GM23338 (cell line): ENCODE data around the gene MBD5. TPM values are rescaled to one million over a fixed set of nuclear protein-coding genes. Genes with fewer than 3 reads are reported as not detected.

Experiments
- ATAC-seq: fragments of 200-7000 bp; cut with Tn5 transposase; 3 replicates; pipeline ENCODE4 v1.9.1; 2020
- DNase-seq: peaks from one replicate; pipeline ENCODE4 v3.0.0-alpha.2; 2015; ENCODE audit warnings: low spot score
- H2AFZ ChIP-seq: fragments of 200-600 bp; sonication (generic); 2 replicates; pipeline ENCODE4 v1.8.0; 2016; ENCODE audit warnings: antibody characterized with exemption, mild to moderate bottlenecking, moderate library complexity
- H3F3A ChIP-seq: fragments of 200-600 bp; sonication (generic); replicated peaks from 2 replicates; pipeline ENCODE4 v1.8.0; 2017; ENCODE audit warnings: antibody characterized with exemption, mixed run types, low read depth
- H3K27ac ChIP-seq: fragments of 200-600 bp; sonication (generic); 2 replicates; pipeline ENCODE4 v1.6.1; 2016; ENCODE audit warnings: low read depth
- H3K27me3 ChIP-seq: fragments of 200-600 bp; sonication (generic); 2 replicates; pipeline ENCODE4 v1.8.0; 2016; ENCODE audit warnings: mild to moderate bottlenecking, mixed run types, moderate library complexity; ENCODE audit not compliant: insufficient read depth
- H3K36me3 ChIP-seq: fragments of 200-600 bp; sonication (generic); 2 replicates; pipeline ENCODE4 v1.8.0; 2016; ENCODE audit warnings: mild to moderate bottlenecking; ENCODE audit not compliant: insufficient read depth
- H3K4me1 ChIP-seq: fragments of 200-600 bp; sonication (generic); 2 replicates; pipeline ENCODE4 v1.8.0; 2016; ENCODE audit warnings: mild to moderate bottlenecking, moderate library complexity; ENCODE audit not compliant: insufficient read depth
- H3K4me2 ChIP-seq: fragments of 200-600 bp; sonication (generic); 2 replicates; pipeline ENCODE4 v1.7.1; 2017; ENCODE audit warnings: mixed run types
- H3K4me3 ChIP-seq: fragments of 200-600 bp; sonication (generic); 2 replicates; pipeline ENCODE4 v1.6.1; 2016; ENCODE audit warnings: mixed run types
- H3K79me2 ChIP-seq: fragments of 200-600 bp; sonication (generic); replicated peaks from 2 replicates; pipeline ENCODE4 v1.8.0; 2017; ENCODE audit warnings: mild to moderate bottlenecking; ENCODE audit not compliant: insufficient read depth
- H3K9me2 ChIP-seq: fragments of 200-600 bp; sonication (generic); 2 replicates; pipeline ENCODE4 v1.8.0; 2017; ENCODE audit not compliant: insufficient read depth
- H4K20me1 ChIP-seq: fragments of 200-600 bp; sonication (generic); replicated peaks from 2 replicates; pipeline ENCODE4 v1.8.0; 2017; ENCODE audit warnings: mild to moderate bottlenecking; ENCODE audit not compliant: insufficient read depth
- H3K27ac Mint-ChIP-seq: 2 replicates; pipeline ENCODE4 v1.8.0; 2020; ENCODE audit warnings: inconsistent platforms, mild to moderate bottlenecking, moderate library complexity, mixed read lengths
- H3K27me3 Mint-ChIP-seq: 3 replicates; pipeline ENCODE4 v1.8.0; 2022; ENCODE audit warnings: low read depth, mild to moderate bottlenecking, moderate library complexity, mixed read lengths, inconsistent platforms; ENCODE audit not compliant: insufficient read depth, poor library complexity
- H3K36me3 Mint-ChIP-seq: 3 replicates; pipeline ENCODE4 v1.8.0; 2021; ENCODE audit warnings: low read depth, mild to moderate bottlenecking, inconsistent platforms, moderate library complexity, mixed read lengths
- H3K4me1 Mint-ChIP-seq: 3 replicates; pipeline ENCODE4 v1.8.0; 2020; ENCODE audit warnings: mild to moderate bottlenecking, inconsistent platforms, mixed read lengths
- H3K4me3 Mint-ChIP-seq: 3 replicates; pipeline ENCODE4 v1.8.0; 2021; ENCODE audit warnings: moderate library complexity, mild to moderate bottlenecking, inconsistent platforms, mixed read lengths
- H3K9me3 Mint-ChIP-seq: 3 replicates; pipeline ENCODE4 v1.8.0; 2020; ENCODE audit warnings: moderate library complexity, mild to moderate bottlenecking, inconsistent platforms, mixed read lengths
- CREB1 ChIP-seq: fragments of 250-450 bp; sonication (Bioruptor Pico); IDR thresholded peaks from 2 replicates; pipeline ENCODE4 v1.5.0; 2020; ENCODE audit warnings: low read depth, mild to moderate bottlenecking, moderate library complexity
- CTCF ChIP-seq, 2 experiments: fragments of 200-600 bp in 1 of 2; sonication (generic) in 1 of 2; conservative IDR thresholded peaks; 2 replicates each; pipeline versions ENCODE4 v1.5.1 to v1.6.1; 2016 to 2017; ENCODE audit warnings: antibody characterized with exemption in 2 of 2, low read depth in 2 of 2, mild to moderate bottlenecking in 2 of 2, moderate library complexity in 1 of 2
- ETS1 ChIP-seq: IDR thresholded peaks from 2 replicates; pipeline ENCODE4 v1.6.1; 2016; ENCODE audit warnings: antibody characterized with exemption
- EZH2 ChIP-seq: fragments of 200-600 bp; sonication (generic); IDR thresholded peaks from one replicate; pipeline ENCODE4 v1.8.0; 2017; ENCODE audit warnings: antibody characterized with exemption, mild to moderate bottlenecking, low read depth; ENCODE audit not compliant: unreplicated experiment
- EZH2phosphoT487 ChIP-seq: fragments of 200-600 bp; sonication (generic); IDR thresholded peaks from one replicate; pipeline ENCODE4 v1.8.1; 2018; ENCODE audit warnings: antibody characterized with exemption; ENCODE audit not compliant: unreplicated experiment
- JUNB ChIP-seq: IDR thresholded peaks from one replicate; pipeline ENCODE4 v1.6.1; 2016; ENCODE audit warnings: antibody characterized with exemption; ENCODE audit not compliant: unreplicated experiment
- POLR2AphosphoS5 ChIP-seq: IDR thresholded peaks from 2 replicates; pipeline ENCODE4 v1.6.1; 2016; ENCODE audit warnings: antibody characterized with exemption, low read depth
- STAT1 ChIP-seq: IDR thresholded peaks from one replicate; pipeline ENCODE4 v1.6.1; 2016; ENCODE audit warnings: antibody characterized with exemption; ENCODE audit not compliant: unreplicated experiment
- ZNF114 ChIP-seq: fragments of 250-450 bp; sonication (Bioruptor Pico); IDR thresholded peaks from 2 replicates; pipeline ENCODE4 v1.5.0; 2020; ENCODE audit warnings: mild to moderate bottlenecking, moderate library complexity
- ZNF331 ChIP-seq: fragments of 250-450 bp; sonication (Bioruptor Pico); IDR thresholded peaks from 2 replicates; pipeline ENCODE4 v1.5.0; 2020; ENCODE audit warnings: low read depth, mild to moderate bottlenecking, moderate library complexity
- polyA plus RNA-seq: library from polyadenylated mRNA; unstranded; fragments of >200 nt; fragmentation: Nextera tagmentation; extraction: Ambion mirVana; gene quantifications from 2 replicates; pipeline ENCODE4 v1.2.1, GENCODE V29; 2016
- total RNA-seq: library from RNA; depleted of rRNA; stranded (reverse); fragments of >200 nt; shearing (Covaris generic); gene quantifications from 2 replicates; pipeline ENCODE4 v1.2.3, GENCODE V29; 2014
- TF ChIP-seq, protein P1 (sequence below): IDR thresholded peaks from one replicate; pipeline ENCODE4 v1.6.1; 2018; ENCODE audit warnings: antibody characterized with exemption; ENCODE audit not compliant: unreplicated experiment

Gene MBD5
- total and polyA plus RNA-seq, 2 experiments from 2014 or later, result 16.2 to 23.1 TPM

DNA sequence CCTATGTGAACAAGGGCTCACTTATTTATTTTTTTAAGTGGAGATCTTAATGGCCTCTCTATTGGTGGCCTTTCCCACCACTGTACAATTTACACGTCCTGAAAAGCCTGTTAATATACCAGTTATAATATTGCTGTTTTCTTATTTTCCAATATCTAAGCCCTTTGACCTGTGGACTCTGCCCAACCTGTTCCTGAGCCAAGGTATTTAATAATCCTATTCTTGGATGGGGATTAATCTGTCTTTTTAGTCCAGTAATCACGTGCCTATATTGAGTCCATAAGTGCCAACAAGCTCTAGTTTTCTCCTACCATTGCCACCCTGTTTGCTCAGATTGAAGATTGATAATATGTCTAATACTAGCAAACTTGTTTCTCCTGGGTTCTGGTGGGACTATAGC, 42.7 kb downstream of the MBD5 start:
- H3K27me3 ChIP-seq, result no peaks in the 10 kb centered on the region
- H3K4me2 ChIP-seq, result no peak overlapping the region
- no peak for DNase-seq
- no peak overlapping the region for H3K4me3 Mint-ChIP-seq
- H3K9me3 Mint-ChIP-seq, result no peaks in the 10 kb centered on the region
- H3K79me2 ChIP-seq, result no peaks in the 10 kb centered on the region
- H3K4me1 ChIP-seq, result peaks cover 3% of the 10 kb centered on the region; the same call in 1 of the 2 replicates
- H3K36me3 ChIP-seq, result no peaks in the 10 kb centered on the region
- TF ChIP-seq CTCF (conservative IDR thresholded peaks at IDR 0.05; ENCODE audit: low read depth in 2 of 2) (no peak), EZH2 (no peak), ZNF331 (no peak), EZH2phosphoT487 (no peak), STAT1 (no peak), ETS1 (no peak), CREB1 (no peak), JUNB (no peak), POLR2AphosphoS5 (no peak)
- TF ChIP-seq, protein P1, sequence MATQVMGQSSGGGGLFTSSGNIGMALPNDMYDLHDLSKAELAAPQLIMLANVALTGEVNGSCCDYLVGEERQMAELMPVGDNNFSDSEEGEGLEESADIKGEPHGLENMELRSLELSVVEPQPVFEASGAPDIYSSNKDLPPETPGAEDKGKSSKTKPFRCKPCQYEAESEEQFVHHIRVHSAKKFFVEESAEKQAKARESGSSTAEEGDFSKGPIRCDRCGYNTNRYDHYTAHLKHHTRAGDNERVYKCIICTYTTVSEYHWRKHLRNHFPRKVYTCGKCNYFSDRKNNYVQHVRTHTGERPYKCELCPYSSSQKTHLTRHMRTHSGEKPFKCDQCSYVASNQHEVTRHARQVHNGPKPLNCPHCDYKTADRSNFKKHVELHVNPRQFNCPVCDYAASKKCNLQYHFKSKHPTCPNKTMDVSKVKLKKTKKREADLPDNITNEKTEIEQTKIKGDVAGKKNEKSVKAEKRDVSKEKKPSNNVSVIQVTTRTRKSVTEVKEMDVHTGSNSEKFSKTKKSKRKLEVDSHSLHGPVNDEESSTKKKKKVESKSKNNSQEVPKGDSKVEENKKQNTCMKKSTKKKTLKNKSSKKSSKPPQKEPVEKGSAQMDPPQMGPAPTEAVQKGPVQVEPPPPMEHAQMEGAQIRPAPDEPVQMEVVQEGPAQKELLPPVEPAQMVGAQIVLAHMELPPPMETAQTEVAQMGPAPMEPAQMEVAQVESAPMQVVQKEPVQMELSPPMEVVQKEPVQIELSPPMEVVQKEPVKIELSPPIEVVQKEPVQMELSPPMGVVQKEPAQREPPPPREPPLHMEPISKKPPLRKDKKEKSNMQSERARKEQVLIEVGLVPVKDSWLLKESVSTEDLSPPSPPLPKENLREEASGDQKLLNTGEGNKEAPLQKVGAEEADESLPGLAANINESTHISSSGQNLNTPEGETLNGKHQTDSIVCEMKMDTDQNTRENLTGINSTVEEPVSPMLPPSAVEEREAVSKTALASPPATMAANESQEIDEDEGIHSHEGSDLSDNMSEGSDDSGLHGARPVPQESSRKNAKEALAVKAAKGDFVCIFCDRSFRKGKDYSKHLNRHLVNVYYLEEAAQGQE, result no peak
- peaks cover 5% of the 10 kb centered on the region for H3K4me1 Mint-ChIP-seq
- no peak overlapping the region for H3K27ac ChIP-seq
- H3K9me2 ChIP-seq, result no peaks in the 10 kb centered on the region
- no peaks in the 10 kb centered on the region for H3F3A ChIP-seq
- no peak overlapping the region for H3K4me3 ChIP-seq
- no peak for ATAC-seq
- no peak overlapping the region for H3K27ac Mint-ChIP-seq
- H2AFZ ChIP-seq, result no peak overlapping the region
- no peaks in the 10 kb centered on the region for H3K36me3 Mint-ChIP-seq
- peaks cover 2% of the 10 kb centered on the region for H3K27me3 Mint-ChIP-seq
- no peaks in the 10 kb centered on the region for H4K20me1 ChIP-seq

GRCh38 chr2:148065936-148066335, 45.0 kb downstream of the MBD5 start:
- H3K4me2 ChIP-seq, result no peak overlapping the region
- no peaks in the 10 kb centered on the region for H3K9me2 ChIP-seq
- H3K4me3 Mint-ChIP-seq, result no peak overlapping the region
- peaks cover 5% of the 10 kb centered on the region for H3K4me1 Mint-ChIP-seq
- no peaks in the 10 kb centered on the region for H4K20me1 ChIP-seq
- H3K9me3 Mint-ChIP-seq, result no peaks in the 10 kb centered on the region
- H3K79me2 ChIP-seq, result no peaks in the 10 kb centered on the region
- peaks cover 2% of the 10 kb centered on the region for H3K27me3 Mint-ChIP-seq
- H3K36me3 Mint-ChIP-seq, result no peaks in the 10 kb centered on the region
- H3K27ac ChIP-seq, result no peak overlapping the region
- H3K27me3 ChIP-seq, result no peaks in the 10 kb centered on the region
- DNase-seq, result no peak
- no peaks in the 10 kb centered on the region for H3K36me3 ChIP-seq
- H2AFZ ChIP-seq, result no peak overlapping the region
- no peak overlapping the region for H3K27ac Mint-ChIP-seq
- ATAC-seq, result no peak
- H3F3A ChIP-seq, result no peaks in the 10 kb centered on the region
- H3K4me3 ChIP-seq, result no peak overlapping the region
- H3K4me1 ChIP-seq, result 0 out of 2 replicates have a peak, but pooled peaks cover 5% of the 10 kb centered on the region
- TF ChIP-seq ZNF114 (CRISPR knock-in tag) (no peak), JUNB (no peak), POLR2AphosphoS5 (no peak), ZNF331 (no peak), STAT1 (no peak), ETS1 (no peak)
- TF ChIP-seq, protein P1, result no peak
